Head of caudate nucleus (tissue), 42 donors: Measurements from ENCODE around the gene FGD6.

Source experiments
- DNase-seq, 42 donors: peaks; one replicate each; pipeline versions ENCODE4 v3.0.0 to v3.0.0-alpha.2; 2020 to 2021; ENCODE audit warnings: mixed read lengths in 7 of 42
- intact Hi-C: fragments of 100-400 bp; cut with DNase I; formaldehyde crosslinking; loops from one replicate; pipeline ENCODE4 v1.15.0; 2022

The FGD6 gene

GRCh38 chr12:95072900-95073697 lies 144.2 kb downstream of the FGD6 start, which contains the start of gene NR2C1:
TSS of gene NR2C1 (minus strand) at chr12:95073618. CDS start at chr12:95067384, 6,234 bp downstream.
- peak; percentile 86 to 98 (median 94) for DNase-seq
- intact Hi-C loops: loop anchor here (5.0 kb wide), 2 partner anchors 144 to 399 kb away; partner anchors contain the start of genes FGD6, METAP2 and VEZT

- no peak for DNase-seq
- intact Hi-C loops: loop anchor here (5.0 kb wide), 2 partner anchors 147 to 402 kb away; partner anchors contain the start of genes FGD6, METAP2 and VEZT
Measured at GRCh38 chr12:95070378-95070777, 146.9 kb downstream of the FGD6 start.

GRCh38 chr12:95066091-95066855 lies 151.0 kb downstream of the FGD6 start:
- intact Hi-C loops: no loop called here
- DNase-seq: no peak

GRCh38 chr12:95060951-95061350 lies 156.3 kb downstream of the FGD6 start:
- intact Hi-C loops: no loop called here
- DNase-seq: no peak

GRCh38 chr12:95059984-95060383 lies 157.3 kb downstream of the FGD6 start:
- intact Hi-C loops: no loop called here
- DNase-seq: no peak

GRCh38 chr12:95057424-95057823 lies 159.8 kb downstream of the FGD6 start:
- DNase-seq: no peak
- intact Hi-C loops: no loop called here

GRCh38 chr12:95055057-95055456 lies 162.2 kb downstream of the FGD6 start:
- DNase-seq: no peak
- intact Hi-C loops: no loop called here

GRCh38 chr12:95054206-95054605 lies 163.1 kb downstream of the FGD6 start:
- intact Hi-C loops: no loop called here
- no peak for DNase-seq

- no peak for DNase-seq
- intact Hi-C loops: no loop called here
Measured at GRCh38 chr12:95051241-95051640, 166.0 kb downstream of the FGD6 start.

GRCh38 chr12:95037906-95038305 lies 179.4 kb downstream of the FGD6 start:
- intact Hi-C loops: no loop called here
- DNase-seq: no peak

GRCh38 chr12:95034750-95035149 lies 182.5 kb downstream of the FGD6 start:
- DNase-seq: no peak
- intact Hi-C loops: no loop called here
